ENCODE measurements around the gene CCDC66.

DNA sequence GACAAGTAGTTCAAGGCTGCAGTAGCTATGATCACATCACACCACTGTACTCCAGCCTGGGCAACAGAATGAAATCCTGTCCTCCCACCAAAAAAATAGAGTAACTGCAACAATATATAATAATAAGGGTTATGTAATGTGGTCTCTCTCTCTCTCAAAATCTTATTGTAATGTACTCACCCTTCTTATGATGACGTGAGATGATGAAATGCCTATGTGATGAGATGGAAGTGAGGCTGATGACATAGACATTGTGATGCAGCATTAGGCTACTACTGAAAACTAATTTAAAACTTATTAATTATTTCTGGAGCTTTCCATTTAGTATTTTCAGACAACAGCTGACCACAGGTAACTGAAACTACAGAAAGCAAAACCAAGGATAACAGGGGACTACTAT, 98.7 kb downstream of the CCDC66 start:
- TF ChIP-seq CREB1 (CRISPR knock-in tag; IDR thresholded peaks at IDR 0.05; ENCODE audit: low read depth) (no peak), POLR2AphosphoS5 (IDR thresholded peaks at IDR 0.05; ENCODE audit: low read depth) (no peak), JUNB (IDR thresholded peaks at IDR 0.05; ENCODE audit: unreplicated experiment) (no peak), EZH2 (IDR thresholded peaks at IDR 0.05; ENCODE audit: low read depth, unreplicated experiment) (no peak)
- TF ChIP-seq, protein P1, sequence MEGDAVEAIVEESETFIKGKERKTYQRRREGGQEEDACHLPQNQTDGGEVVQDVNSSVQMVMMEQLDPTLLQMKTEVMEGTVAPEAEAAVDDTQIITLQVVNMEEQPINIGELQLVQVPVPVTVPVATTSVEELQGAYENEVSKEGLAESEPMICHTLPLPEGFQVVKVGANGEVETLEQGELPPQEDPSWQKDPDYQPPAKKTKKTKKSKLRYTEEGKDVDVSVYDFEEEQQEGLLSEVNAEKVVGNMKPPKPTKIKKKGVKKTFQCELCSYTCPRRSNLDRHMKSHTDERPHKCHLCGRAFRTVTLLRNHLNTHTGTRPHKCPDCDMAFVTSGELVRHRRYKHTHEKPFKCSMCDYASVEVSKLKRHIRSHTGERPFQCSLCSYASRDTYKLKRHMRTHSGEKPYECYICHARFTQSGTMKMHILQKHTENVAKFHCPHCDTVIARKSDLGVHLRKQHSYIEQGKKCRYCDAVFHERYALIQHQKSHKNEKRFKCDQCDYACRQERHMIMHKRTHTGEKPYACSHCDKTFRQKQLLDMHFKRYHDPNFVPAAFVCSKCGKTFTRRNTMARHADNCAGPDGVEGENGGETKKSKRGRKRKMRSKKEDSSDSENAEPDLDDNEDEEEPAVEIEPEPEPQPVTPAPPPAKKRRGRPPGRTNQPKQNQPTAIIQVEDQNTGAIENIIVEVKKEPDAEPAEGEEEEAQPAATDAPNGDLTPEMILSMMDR (conservative IDR thresholded peaks at IDR 0.05; ENCODE audit: low read depth in 2 of 2): no peak
